Testis (tissue), 3 donors: ENCODE data around the gene CCR2. TPM values are rescaled to one million over a fixed set of nuclear protein-coding genes. Genes with fewer than 3 reads are reported as not detected.

Experiments
- DNase-seq: peaks from one replicate; pipeline ENCODE4 v3.0.0-alpha.2; 2019
- H3K27ac ChIP-seq, 2 donors: fragments of 200-600 bp; sonication (generic); one replicate each; pipeline ENCODE4 v1.5.1; 2019
- H3K27me3 ChIP-seq: fragments of 200-600 bp; sonication (generic); one replicate; pipeline ENCODE4 v1.5.1; 2019
- H3K36me3 ChIP-seq: fragments of 200-600 bp; sonication (generic); one replicate; pipeline ENCODE4 v1.5.1; 2017; ENCODE audit warnings: low read depth; ENCODE audit errors: missing control alignments
- H3K4me1 ChIP-seq: fragments of 200-600 bp; sonication (generic); one replicate; pipeline ENCODE4 v1.5.1; 2019
- H3K4me3 ChIP-seq, 2 donors: fragments of 200-600 bp; sonication (generic); one replicate each; pipeline ENCODE4 v1.5.1; 2017 to 2019
- H3K9me3 ChIP-seq: fragments of 200-600 bp; sonication (generic); one replicate; pipeline ENCODE4 v1.5.1; 2017
- POLR2A ChIP-seq: fragments of 450-650 bp; IDR thresholded peaks from one replicate; pipeline ENCODE4 v1.6.1; 2017; ENCODE audit warnings: antibody characterized with exemption, mild to moderate bottlenecking, moderate library complexity
- WGBS, 2 donors: methylation state at CpG; one replicate each; pipeline ENCODE4 v1.1.5; 2018; 5-methylcytosine and 5-hydroxymethylcytosine counted together
- intact Hi-C: fragments of 100-400 bp; cut with DNase I; formaldehyde crosslinking; loops from one replicate; pipeline ENCODE4 v1.15.1; 2023; ENCODE audit warnings: low total_unique reads
- polyA plus RNA-seq: library from polyadenylated mRNA; stranded (reverse); fragments of 350-450 nt; fragmentation: Illumina TruSeq; extraction: RNeasy Lipid Tissue Mini Kit (QIAGEN cat#74804); gene quantifications from one replicate; pipeline ENCODE4 v1.2.3, GENCODE V29; 2014; ENCODE audit warnings: low read depth, low replicate concordance; ENCODE audit not compliant: insufficient read depth
- total RNA-seq, 2 donors: library from RNA; depleted of rRNA; stranded (reverse); fragments of >200 nt; gene quantifications; one replicate each; pipeline ENCODE4 v1.2.3, GENCODE V29; 2016
- TF ChIP-seq, protein P1 (sequence below), 3 experiments: fragments of 450-650 bp in 2 of 3; fragments of 200-600 bp in 1 of 3; sonication (generic) in 1 of 3; IDR thresholded peaks; one replicate each; pipeline ENCODE4 v1.5.1; 2016 to 2019; ENCODE audit warnings: antibody characterized with exemption in 3 of 3, mild to moderate bottlenecking in 2 of 3, moderate library complexity in 1 of 3

Gene CCR2
- total and polyA plus RNA-seq, 3 donors from 2014 or later: 1.2 to 2.7 TPM; not detected in 1

DNA sequence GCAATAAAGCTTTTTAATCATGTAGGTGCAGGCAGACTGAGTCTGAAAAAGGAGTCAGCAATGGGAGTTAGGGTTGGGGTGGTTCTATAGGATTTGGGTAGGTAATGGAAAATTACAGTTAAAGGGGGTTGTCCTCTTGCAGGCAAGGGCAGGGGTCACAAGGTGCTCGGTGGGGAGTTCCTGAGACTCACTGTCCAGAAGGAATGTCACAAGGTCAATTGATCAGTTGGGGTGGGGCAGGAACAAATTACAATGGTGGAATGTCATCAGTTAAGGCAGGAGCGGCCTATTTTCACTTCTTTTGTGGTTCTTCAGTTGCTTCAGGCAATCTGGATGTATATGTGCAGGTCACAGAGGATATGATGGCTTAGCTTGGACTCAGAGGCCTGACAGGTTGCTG, 39.1 kb downstream of the CCR2 start:
- no peak for TF ChIP-seq POLR2A
- TF ChIP-seq, protein P1, sequence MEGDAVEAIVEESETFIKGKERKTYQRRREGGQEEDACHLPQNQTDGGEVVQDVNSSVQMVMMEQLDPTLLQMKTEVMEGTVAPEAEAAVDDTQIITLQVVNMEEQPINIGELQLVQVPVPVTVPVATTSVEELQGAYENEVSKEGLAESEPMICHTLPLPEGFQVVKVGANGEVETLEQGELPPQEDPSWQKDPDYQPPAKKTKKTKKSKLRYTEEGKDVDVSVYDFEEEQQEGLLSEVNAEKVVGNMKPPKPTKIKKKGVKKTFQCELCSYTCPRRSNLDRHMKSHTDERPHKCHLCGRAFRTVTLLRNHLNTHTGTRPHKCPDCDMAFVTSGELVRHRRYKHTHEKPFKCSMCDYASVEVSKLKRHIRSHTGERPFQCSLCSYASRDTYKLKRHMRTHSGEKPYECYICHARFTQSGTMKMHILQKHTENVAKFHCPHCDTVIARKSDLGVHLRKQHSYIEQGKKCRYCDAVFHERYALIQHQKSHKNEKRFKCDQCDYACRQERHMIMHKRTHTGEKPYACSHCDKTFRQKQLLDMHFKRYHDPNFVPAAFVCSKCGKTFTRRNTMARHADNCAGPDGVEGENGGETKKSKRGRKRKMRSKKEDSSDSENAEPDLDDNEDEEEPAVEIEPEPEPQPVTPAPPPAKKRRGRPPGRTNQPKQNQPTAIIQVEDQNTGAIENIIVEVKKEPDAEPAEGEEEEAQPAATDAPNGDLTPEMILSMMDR (IDR thresholded peaks at IDR 0.05): no peak
- no peak overlapping the region for H3K27ac ChIP-seq
- H3K27me3 ChIP-seq: no peaks in the 10 kb centered on the region
- H3K4me3 ChIP-seq: no peak overlapping the region
- no peaks in the 10 kb centered on the region for H3K36me3 ChIP-seq
- WGBS, 2 donors: 83 to 89% methylated on average over 2 of the region's 2 CpGs
- intact Hi-C loops: no loop called here
- peaks cover 5% of the 10 kb centered on the region for H3K4me1 ChIP-seq
- no peak for DNase-seq
- no peaks in the 10 kb centered on the region for H3K9me3 ChIP-seq

- DNase-seq: no peak
- TF ChIP-seq POLR2A: no peak
- TF ChIP-seq, protein P1 (IDR thresholded peaks at IDR 0.05): no peak
- no peak overlapping the region for H3K27ac ChIP-seq
- no peaks in the 10 kb centered on the region for H3K27me3 ChIP-seq
- no peak overlapping the region for H3K4me3 ChIP-seq
- no peaks in the 10 kb centered on the region for H3K36me3 ChIP-seq
- 74 to 76% methylated on average over 6 to 8 of the region's 8 CpGs for WGBS, 2 donors
- H3K4me1 ChIP-seq: peaks cover 5% of the 10 kb centered on the region
- no peaks in the 10 kb centered on the region for H3K9me3 ChIP-seq
- intact Hi-C loops: no loop called here
Measured at GRCh38 chr3:46393554-46394434, 39.9 kb downstream of the CCR2 start.

GRCh38 chr3:46395210-46395661, 41.3 kb downstream of the CCR2 start:
- no peak for TF ChIP-seq POLR2A
- TF ChIP-seq, protein P1 (IDR thresholded peaks at IDR 0.05): no peak
- Histone ChIP-seq H3K36me3 (no peaks in the 10 kb centered on the region), H3K4me3 (no peak overlapping the region), H3K4me1 (peaks cover 5% of the 10 kb centered on the region), H3K27ac (no peak overlapping the region), H3K9me3 (no peaks in the 10 kb centered on the region), H3K27me3 (no peaks in the 10 kb centered on the region)
- intact Hi-C loops: no loop called here
- 50 to 53% methylated on average over 6 of the region's 6 CpGs for WGBS, 2 donors
- DNase-seq: no peak

DNA sequence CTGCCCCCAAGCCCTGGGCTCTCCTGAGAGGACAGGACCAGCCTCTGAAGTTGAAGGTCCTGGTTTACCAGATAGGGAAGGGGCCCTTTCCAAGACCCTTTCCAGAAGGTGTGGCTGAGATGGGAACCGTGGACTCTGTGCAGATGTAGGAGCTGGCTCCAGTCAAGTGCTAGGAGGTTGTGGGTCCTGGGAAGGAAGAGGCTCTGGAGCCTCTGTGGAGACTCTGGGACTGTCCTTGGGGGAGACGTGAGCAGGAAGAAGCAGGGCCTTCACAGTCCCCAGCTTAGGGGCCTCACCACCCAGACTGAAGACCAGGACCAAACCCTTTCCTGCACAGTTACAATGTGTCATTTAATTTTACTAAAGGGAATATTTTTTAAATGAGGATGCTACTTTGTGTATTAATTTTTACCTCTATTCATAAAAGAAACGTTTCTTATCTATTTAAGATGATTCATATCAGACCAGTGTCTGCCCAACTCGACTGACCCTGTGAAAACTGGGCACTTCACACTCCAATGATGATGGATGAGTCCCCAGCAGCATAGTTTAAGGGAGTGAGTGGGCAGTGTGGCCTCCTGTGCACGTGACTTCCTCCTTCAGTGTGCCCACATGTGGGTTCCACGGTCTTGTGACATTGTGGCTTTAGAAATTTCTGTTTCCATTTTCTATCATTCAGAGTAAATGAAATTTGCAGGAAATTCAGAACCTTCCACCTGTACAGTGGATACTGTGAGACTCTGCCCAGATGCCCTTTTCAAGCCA, 42.0 kb downstream of the CCR2 start:
- no peak overlapping the region for H3K4me3 ChIP-seq
- intact Hi-C loops: no loop called here
- H3K27ac ChIP-seq: no peak overlapping the region

More for the DNA sequence above, 42.0 kb downstream of the CCR2 start:
- no peaks in the 10 kb centered on the region for H3K9me3 ChIP-seq
- DNase-seq: no peak
- H3K4me1 ChIP-seq: peaks cover 5% of the 10 kb centered on the region
- WGBS, 2 donors: 50% methylated on average over 6 of the region's 6 CpGs
- H3K27me3 ChIP-seq: no peaks in the 10 kb centered on the region
- TF ChIP-seq POLR2A: no peak
- TF ChIP-seq, protein P1 (IDR thresholded peaks at IDR 0.05): no peak
- H3K36me3 ChIP-seq: no peaks in the 10 kb centered on the region
